GM19099 (cell line): Measurements from ENCODE around the gene PPP1R14B.

Experiments used
- POLR2A ChIP-seq: IDR thresholded peaks from 3 replicates; pipeline ENCODE4 v1.6.1; 2011; ENCODE audit warnings: low read depth; ENCODE audit not compliant: insufficient read length; ENCODE audit errors: extremely low read depth

Gene PPP1R14B

DNA sequence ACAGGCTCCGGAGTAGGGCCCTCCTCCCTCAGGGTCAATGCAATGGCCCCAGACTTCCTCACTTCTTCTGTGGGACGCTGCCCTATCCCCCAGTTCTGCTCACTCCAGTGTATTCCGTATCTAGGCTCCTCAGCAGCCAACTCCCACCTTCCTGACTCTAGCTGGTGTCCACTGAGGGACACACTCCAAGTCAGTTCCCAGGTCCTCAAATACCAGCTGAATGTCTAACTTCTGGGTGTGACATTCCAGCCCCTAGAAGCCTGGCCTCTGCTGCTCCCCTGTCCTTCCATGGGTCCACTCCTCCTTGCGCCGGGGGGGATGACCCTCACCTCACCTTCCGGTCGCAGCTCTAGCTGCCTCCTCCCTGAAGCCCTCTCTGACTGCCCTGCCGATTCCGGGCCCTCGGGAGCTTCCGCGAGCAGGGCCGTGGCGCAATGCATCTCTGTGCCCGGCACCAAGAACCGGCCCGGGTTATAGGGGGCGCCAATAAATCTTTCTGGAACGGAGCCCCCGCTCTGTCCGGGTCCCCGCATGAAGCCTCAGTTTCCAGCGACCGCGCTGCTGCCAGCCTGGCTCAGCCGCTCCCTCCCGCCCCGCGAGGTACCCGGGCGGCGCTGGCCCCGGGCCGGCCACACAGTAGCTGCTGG is 22.3 kb upstream of the PPP1R14B start:
- no peak for TF ChIP-seq POLR2A

DNA sequence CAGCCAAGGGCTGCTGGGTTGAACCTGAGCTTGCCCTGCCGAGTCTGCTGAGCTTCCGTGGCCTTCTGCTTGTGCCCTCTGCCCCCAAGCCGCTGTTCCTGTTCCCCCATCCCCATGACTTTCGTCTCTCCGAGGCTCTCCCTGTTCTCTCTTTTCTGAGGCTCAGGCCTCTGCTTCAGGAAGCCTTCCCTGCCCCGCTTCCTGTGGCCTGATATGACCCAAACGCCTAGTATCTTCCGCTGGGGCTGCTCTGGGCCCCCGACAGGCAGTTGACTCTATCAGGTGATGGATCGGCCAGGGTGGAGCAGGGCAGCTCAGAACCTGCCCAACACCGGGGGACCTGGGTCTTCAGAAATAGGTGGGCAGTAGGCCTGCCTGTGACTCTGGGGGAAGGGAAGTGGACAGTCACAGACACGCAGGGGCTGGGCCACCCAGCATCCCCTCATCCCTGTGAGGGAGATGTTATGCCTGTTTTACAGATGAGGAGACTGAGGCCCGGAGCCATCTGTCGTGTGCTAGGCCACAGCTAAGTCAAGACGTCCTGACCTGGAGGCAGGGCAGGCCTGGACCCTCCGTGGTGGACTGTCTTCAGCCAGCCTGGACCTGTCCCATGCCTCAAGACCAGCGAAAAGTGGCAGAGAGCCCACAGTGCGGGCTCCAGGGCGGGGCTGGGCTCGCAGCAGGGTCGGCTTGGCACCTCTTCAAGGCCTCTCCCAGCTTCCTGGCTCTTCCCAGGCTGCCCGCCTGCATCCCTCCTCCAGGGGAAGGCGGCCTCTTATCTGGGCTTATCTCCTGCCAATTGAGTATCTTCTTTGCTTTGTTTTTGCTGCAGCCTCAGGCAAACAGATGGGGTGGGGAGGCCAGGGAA is 21.5 kb upstream of the PPP1R14B start:
- TF ChIP-seq POLR2A = no peak

DNA sequence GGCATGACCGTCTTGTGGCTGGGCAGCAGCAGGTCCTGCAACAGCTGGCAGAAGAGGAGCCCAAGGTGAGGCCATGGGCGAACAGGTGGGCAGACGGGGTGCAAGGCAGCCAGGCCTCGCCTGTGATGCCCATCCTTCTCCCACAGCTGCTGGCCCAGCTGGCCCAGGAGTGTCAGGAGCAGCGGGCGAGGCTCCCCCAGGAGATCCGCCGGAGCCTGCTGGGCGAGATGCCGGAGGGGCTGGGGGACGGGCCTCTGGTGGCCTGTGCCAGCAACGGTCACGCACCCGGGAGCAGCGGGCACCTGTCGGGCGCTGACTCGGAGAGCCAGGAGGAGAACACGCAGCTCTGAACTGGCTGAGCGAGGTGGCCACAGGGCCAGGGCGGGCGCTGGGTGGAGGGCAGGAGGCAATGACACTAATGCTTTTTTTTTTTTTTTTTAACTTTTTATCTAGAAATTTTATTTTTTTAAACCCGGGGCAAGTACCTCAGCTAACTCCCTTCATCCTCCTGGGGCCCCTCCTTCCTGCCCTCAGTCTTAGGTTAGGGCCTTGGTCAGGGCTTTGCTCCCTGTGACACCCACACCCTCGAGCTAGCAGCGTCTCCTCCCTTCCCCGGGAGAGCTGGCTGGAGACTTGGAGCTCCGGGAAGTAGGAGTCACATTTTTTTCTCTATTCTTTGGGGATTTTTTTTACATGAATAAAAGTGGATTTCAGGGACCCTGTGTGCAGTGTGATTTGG is 20.6 kb upstream of the PPP1R14B start:
- TF ChIP-seq POLR2A = no peak

DNA sequence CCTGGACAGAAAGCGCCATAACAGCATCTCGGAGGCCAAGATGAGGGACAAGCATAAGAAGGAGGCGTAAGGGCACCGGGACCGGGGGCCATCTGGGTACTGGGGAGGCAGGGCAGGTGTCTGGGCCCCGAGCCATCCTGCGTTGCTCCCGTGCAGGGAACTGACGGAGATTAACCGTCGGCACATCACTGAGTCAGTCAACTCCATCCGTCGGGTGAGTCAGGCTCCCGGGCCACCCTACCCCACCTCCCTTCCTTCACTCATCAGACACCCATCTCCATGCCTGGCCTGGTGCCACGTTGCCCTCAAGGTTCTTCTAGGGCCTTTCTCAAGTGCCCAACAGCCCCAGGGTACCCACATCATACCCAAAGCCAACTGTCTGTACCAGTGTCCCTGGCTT is 19.6 kb upstream of the PPP1R14B start:
- TF ChIP-seq POLR2A = no peak

DNA sequence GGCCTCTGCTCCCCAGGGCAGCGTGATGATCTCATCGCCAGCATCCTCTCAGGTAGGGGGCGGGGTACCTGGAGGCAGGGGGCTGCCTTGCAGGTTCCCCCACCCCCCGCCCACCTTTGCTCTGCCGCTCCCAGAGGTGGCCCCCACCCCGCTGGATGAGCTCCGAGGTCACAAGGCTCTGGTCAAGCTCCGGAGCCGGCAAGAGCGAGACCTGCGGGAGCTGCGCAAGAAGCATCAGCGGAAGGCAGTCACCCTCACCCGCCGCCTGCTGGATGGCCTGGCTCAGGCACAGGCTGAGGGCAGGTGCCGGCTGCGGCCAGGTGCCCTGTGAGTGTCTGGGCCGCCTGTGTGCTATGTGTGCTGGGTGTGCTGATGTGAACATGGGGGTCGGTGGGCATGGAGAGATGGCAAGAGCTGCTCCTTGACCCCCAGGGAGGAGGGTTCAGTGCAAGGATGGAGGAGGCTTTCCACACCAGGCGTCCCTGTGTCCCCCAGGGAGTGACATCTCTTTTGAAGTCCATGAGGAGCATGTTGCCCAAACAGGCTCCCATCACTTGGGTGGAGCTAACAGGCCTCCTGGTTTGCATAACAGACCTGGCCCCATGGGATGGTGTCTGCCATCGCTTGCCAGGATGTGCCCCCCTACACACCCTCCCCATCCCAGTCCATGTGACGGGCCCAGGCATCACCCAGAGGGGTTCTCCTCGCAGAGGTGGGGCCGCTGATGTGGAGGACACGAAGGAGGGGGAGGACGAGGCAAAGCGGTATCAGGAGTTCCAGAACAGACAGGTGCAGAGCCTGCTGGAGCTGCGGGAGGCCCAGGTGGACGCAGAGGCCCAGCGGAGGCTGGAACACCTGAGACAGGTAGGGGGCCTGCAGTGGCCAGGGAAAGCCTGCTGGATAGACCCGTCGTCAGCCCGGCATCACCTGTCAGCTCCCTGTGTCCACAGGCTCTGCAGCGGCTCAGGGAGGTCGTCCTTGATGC is 18.7 kb upstream of the PPP1R14B start:
- TF ChIP-seq POLR2A = no peak

DNA sequence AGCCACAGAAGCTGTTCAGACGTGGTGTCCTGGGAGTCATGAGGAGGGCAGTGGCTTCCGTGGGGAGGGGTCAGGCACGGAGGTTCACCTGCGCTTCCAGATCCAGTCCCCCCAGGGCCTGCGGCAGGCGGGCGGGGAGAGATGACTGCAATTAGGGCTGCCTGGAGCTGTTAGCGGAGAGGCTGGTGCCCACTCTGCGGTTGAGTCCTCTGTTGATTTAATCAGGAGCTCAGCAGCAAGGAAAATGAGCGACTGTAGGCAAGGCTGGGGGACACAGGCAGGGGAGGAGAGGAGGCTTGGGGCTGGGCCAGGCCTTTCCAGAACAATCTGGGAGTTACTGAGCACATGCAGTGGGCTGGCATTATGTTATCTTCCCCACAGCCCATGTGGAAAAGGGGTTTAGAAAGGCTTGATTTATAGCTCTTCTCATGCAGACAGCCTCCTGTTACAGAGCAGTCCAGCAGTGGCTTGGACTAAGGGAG is 17.7 kb upstream of the PPP1R14B start:
- no peak for TF ChIP-seq POLR2A

DNA sequence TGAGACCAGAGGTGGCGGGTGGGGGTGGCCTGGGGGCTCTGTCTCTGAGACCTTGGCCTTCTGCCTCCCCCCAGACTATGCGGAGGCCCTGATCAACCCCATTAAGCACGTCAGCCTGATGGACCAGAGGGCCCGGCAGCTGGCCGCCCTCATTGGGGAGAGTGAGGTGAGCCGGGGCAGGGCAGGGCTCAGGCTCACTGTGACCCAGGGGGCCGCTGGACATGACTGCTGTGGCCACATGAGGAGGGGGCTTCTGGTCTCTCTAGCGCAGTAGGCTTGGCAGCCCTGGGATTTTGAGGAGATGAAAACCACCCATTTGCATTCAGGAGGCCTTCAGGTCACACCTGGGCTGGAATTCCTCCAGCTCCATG is 17.2 kb upstream of the PPP1R14B start:
- no peak for TF ChIP-seq POLR2A

DNA sequence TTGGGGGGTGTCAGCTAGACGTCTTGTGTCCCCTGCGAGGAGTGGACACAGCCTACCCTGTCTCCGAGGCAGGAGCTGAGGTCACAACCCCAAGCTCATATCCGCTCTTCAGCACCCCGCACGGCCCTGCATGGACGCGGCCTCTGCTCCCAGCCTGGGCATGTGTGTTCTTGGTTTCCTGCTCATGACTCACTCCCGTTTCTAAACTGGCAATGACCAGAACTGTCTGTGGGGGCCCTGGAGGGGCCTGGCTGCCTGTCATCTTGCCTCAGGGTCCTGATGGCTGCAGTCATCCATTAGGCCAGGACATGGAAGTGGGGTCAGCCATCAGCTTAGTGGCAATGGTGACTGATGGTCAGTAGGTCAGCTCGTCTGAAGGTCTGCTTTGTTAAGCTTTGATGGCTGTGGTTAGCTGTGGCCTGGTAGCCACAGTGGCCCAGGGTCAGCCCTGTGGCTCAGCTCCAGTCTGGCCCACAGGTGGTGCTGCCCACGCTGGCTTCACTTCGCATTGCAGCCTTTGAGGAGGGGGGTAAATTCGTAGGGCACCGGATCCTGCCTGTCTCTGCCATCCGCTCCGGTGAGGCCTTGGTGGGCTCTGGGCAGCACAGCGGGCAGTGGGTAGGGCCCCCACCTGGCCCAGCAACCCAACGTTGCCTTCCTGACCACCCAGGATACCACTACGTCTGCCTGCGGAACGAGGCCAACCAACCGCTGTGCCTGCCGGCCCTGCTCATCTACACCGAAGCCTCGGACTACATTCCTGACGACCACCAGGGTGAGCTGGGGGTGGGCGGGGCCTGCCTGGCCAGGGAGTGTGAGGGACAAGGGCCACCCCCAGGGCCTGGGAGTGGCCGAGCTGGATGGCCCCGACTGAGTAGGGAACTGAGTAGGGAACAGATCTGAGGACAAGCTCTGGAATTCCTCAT is 16.5 kb upstream of the PPP1R14B start:
- no peak for TF ChIP-seq POLR2A

DNA sequence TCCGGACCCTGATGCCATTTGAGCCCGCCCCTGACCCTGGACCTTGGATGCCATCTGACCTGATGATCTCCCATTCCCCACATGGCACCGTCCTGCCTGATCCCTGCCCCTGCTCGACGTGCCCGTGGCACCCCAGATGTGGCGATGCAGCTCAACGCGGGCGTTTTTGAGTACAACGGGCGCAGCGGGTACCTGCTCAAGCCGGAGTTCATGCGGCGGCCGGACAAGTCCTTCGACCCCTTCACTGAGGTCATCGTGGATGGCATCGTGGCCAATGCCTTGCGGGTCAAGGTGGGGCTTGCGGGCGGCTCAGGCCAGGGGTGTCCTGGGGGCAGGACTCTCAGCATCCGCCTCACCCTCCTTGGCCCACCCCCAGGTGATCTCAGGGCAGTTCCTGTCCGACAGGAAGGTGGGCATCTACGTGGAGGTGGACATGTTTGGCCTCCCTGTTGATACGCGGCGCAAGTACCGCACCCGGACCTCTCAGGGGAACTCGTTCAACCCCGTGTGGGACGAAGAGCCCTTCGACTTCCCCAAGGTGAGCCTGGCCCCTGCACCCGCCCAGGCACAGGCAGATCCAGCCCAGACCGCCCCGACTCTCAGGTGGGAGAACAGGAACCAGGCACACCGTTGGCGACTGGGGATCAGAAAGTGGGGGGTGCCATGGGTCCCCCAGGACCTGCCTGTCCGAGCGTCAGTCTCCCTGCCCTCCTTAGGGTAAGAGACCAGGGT is 15.7 kb upstream of the PPP1R14B start:
- no peak for TF ChIP-seq POLR2A

DNA sequence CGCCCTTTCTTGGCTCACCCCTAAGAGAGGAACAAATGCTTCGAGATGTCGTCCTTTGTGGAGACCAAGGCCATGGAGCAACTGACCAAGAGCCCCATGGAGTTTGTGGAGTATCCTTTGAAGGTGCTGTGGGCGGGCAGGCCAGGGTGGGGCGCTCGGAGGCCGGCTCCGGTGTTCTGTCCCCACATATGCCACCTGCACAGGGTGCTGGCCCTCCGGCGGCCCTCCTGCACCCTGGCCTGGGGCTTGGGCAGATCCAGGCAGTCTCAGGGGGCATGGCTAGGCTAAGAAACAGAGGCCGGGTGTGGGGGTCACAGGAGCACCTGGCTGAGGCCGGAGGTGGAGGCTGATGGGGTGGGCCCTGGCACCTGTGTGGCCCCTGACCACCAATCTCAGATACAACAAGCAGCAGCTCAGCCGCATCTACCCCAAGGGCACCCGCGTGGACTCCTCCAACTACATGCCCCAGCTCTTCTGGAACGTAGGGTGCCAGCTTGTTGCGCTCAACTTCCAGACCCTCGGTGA is 14.9 kb upstream of the PPP1R14B start:
- no peak for TF ChIP-seq POLR2A

DNA sequence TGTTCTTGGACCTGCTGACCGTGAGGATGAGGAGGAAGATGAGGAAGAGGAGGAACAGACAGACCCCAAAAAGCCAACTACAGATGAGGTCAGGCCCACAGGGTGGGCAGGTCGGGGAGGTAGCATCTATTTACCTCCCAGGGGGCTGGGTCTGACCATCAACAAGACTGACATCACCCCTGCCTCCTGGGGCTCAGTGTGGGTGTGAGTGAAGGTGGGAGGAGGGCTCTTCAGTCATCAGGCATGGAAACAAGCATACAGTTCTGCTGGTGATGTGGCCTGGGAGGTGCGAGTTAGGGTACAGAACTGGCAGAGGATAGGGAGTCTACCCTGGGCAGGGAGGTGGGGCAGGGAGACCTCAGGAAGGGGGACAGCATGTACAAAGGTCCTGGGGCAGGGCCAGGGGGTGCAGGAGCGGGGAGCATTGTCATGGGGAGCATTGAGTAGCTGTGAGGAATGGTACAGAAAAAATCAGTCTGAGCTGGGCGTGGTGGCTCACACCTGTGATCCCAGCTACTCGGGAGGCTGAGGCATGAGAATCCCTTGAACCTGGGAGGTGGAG is 13.5 kb upstream of the PPP1R14B start:
- no peak for TF ChIP-seq POLR2A

DNA sequence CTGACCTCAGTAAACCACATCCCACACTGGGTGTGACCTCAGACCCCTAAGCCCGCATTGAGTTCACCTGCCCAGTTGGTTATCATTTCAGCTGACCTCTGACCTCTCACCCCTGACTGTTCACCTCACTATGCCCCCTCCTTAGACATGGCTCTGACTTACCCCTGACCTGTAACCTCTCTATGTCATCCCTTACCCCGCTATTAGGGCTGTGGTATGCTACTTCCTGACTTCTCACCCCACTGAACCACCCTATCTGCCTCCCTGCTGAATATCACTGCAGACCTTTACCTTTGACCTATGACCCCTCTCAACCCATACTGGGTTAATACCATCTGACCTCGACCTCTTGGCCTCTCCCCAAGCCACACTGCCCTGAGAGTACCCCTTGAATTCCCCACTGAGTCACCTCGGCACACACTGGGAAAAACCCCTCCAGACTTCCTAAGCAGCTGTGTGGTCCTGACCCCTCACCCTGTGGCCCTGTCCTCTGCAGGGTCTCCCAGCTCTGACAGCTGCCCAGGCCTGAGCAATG is 12.9 kb upstream of the PPP1R14B start:
- TF ChIP-seq POLR2A = no peak
